ENCODE data around the gene BTBD10.

BTBD10 gene

DNA sequence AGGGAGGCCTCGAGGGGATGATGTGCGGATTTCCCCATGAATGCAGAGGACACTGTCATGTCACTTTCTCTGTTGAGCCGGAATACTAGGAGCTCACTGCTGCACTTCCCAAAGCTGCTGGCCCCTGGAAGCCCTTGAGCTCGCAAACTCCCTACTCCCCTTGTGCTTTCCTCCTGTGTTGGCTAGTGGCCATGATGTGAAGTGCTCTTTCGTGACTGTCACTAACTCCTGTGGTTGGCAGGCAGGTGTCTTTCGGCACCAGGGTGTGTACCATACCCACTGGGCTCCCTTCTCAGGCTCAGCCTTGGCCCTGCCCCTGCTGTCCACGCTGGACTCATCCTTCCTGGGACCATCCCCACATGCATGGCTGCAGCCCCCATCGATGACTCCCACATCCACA, 86.2 kb downstream of the BTBD10 start:
- in situ Hi-C loops (cut with MboI; ENCODE audit: low sequenced_read_pairs), result no loop called here

DNA sequence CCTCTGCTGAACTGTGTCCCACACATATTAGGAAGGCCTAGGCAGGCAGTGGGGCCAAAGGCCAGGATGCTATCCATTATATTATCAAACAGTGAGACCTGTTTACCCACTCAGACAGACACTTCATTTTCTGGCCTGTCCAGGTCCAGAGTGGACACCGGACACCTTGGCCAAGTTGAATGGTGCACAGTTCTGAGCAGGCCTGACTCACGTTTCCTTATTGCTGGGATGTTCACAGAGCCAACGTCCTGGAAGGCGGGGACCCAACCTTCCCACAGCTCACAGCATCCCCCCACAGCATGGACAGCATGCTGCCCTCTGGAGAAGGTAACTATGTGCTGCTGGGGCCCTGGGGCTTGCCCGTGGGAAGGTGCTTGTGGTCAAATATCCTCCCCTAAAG, 86.6 kb downstream of the BTBD10 start:
- in situ Hi-C loops (cut with MboI; ENCODE audit: low sequenced_read_pairs), result no loop called here

DNA sequence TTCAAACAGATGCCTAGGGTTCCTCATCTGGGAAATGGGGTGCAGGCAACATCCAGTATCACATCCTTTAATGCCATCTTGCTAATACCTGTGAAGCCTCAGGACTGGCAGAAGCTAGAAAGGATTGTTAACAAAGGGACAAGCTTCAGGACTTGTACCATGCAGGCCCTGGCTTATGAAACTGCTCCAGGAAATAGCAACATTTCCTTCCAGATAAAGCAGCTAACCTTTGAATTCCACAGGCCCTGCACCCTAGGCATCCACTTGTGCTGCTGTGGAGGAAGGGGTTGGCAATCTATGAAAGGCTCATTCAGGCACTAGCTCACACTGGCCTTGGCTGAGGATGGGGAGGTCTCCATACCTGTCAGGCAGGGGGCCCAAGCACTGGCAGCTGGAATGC, 87.2 kb downstream of the BTBD10 start:
- in situ Hi-C loops (cut with MboI; ENCODE audit: low sequenced_read_pairs), result no loop called here

DNA sequence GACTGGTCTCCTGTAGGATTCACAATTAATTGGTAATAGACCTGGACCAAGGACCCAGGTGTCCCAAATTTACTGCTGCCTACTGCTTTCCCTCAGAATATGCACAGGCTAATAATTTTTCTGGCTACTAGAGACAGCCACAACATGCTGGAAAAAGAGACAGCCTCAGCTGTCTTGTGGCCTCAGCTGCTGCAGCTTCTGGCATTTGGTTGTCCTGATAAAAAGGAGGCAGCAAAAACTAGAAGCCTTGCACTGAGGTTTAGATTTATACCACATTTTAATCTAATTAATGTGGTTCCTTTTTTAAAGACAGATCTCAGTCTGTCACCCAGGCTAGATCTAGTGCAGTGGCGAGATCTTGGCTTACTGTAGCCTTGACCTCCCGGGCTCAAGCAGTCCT, 89.8 kb downstream of the BTBD10 start:
- in situ Hi-C loops (cut with MboI; ENCODE audit: low sequenced_read_pairs), result no loop called here

DNA sequence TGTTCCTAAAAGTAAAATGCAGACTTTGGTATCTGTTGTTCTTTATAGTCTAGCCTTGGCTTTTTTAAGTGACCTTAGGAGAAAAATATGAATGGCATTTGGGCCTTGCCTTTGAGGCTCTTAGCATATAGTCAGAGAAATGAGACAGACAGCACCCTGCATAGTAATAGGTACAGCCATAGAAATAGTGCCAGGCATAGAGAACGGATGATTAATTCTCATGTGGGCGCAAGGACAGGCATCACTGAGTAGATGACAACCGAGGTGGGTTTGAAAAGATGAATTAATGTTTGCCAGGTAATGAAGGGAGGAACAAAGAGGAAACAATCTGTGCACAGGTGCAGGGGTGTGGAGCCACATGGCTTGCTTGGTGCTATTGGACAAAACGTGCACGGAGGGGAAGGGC, 95.0 kb downstream of the BTBD10 start:
- in situ Hi-C loops (cut with MboI; ENCODE audit: low sequenced_read_pairs), result no loop called here

DNA sequence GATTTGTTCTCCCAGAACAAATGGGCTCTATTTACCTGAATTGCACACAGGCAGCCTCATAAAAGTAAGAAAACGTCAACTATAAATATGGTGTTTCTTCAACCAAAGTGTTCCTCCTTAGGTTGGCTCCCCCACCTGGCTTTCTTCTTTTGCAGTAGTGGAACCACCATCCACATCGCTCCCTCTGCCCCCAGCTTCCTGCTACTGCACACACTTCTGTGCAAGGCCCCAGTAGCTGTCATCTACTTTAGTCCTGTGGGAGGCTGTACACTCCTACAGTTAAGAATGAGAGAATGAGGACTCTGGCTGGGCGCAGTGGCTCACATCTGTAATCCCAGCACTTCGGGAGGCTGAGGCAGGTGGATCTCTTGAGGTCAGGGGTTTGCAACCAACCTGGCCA, 95.9 kb downstream of the BTBD10 start:
- in situ Hi-C loops (cut with MboI; ENCODE audit: low sequenced_read_pairs), result no loop called here

DNA sequence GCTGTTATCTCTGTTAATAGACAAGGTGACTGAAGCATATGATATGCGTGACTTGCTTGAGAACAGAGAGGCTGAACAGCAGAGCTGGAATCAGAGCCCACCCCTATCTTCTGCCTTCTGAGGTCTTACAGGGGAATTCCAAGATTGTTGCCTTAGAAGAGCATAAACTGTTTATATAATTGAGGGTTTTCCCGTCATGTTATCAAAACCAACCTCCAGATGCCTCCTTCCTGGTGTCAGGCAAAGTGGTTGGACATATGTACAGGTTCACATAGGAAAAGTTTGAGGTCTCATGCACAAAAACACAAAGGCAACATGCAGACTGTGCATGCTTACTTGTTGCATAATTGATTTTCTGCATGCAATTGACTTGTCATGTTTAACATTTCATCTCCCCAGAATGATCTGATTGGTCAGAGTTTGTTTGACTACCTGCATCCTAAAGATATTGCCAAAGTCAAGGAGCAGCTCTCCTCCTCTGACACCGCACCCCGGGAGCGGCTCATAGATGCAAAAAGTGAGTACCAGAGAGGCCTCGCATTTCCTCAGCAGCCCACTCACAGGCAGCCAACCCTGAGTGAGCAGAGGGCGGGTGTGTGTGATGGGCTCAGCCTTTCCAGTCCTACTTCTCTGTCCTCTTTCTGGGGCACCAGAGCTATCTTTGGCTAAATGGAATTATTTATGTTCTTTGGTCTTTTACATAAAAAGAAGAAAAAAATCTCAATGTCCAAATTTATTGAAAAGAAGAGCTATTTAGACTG, 96.6 kb downstream of the BTBD10 start:
- in situ Hi-C loops (cut with MboI; ENCODE audit: low sequenced_read_pairs), result no loop called here

DNA sequence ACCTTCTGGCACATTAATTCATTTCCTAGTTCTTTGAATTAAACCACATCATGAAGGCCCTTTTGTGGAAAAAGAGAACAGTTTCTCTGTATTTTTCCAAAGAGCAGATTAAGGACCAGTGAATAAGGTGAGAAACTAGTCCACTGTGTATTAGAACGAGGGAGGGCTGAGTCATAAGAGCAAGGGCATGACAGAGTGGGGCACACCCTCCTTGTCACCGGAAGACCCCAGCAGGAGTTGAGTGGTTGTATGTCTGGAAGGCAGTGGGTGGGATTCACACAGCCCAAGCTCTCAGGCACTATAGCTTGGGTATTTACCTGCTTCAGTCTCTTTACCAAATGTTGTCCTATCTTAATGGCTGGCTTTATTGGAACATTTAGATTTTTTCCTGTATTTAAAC, 98.6 kb downstream of the BTBD10 start:
- in situ Hi-C loops (cut with MboI; ENCODE audit: low sequenced_read_pairs), result no loop called here

DNA sequence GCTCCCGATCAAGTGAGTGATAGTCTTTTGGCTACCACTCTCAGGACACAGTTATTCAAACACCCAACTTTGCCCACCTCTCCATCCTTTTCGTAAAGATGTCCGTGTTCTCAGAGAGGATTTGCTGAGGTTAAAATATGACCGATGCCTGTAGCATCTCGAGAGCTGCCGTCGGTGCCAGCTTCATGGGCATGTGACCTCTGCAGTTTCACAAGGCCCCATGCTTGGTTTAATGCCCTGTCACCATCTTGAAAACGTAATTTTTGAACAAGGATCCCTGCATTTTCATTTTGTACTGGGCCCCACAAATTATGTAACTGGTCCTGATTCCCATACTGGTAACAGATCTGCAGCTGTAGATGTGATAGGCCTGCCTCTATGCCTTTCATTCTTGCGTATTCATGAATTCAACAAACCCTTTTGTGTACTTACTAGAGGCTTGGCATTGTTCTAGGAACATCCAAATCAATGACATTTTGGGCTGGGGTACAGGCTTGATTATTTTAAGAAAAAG, 100.4 kb downstream of the BTBD10 start:
- in situ Hi-C loops (cut with MboI; ENCODE audit: low sequenced_read_pairs), result no loop called here

DNA sequence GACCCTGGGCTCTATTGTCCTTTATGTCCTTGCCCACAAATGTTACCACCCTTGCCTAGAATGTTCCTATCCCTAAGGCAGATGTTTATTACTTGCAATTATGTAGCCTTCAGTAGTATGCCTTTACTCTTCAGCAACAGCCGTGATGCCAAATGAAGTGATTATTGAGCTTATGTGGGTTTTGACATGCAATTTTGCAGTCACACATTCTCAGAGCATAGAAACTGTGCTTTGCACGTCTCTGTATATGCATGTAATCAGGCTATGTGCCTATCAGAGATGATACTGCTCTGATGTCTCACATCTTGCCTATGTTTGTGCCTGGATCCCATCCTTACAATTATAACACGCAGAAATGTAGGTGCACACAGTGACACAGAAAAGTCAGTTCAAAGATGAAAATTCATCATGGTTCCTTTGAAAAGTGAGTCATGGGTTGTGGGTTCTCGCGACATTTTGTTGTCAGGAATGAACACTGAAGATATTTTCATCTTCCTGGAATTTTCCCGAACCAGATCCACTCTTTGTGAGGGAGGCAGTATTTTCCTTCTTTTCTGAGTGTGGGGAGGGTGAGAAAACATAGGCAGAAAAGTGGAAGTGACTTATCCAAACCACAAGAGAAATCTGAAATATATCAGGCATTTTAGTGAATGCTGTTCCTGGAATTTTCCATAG, 104.3 kb downstream of the BTBD10 start:
- in situ Hi-C loops (cut with MboI; ENCODE audit: low sequenced_read_pairs), result no loop called here

DNA sequence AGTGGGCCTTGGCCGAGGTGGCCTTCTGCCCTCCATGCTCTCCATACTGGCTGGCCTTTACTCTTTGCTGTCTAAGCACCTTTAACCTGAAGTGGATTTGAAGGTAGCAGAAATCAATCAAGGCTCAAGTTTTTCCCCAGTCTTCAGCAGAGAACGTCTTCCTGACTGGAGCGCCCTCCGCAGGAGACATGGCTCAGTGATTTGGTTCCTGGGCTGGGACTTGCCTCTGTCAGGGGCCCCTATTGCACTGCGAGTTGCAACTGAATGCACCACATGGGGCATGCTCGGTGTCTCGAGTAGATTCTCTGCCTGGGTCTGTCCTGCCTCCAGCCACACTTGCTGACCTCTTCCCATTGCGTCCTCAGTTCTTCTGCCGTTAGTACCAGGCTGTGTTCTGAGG, 105.8 kb downstream of the BTBD10 start:
- in situ Hi-C loops (cut with MboI; ENCODE audit: low sequenced_read_pairs), result no loop called here

DNA sequence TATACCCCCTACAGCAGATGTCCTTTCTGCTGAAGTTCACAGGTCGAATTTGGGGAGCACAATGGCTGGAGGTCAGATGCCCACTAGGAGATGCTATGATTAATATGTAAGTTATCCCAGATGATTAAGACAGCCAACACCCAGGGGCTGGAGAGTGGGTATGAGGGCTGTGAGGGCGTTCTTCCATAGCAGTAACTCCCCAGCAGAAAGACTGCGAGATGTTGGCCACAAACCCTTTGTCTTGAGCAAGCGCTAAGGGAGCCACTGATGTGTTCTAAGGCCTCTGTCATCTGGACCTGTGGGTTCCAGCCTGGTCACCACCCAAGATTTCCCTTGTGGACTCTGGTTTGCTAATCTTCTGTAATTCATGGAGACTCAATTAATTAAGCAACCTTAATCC, 107.8 kb downstream of the BTBD10 start:
- in situ Hi-C loops (cut with MboI; ENCODE audit: low sequenced_read_pairs), result no loop called here

DNA sequence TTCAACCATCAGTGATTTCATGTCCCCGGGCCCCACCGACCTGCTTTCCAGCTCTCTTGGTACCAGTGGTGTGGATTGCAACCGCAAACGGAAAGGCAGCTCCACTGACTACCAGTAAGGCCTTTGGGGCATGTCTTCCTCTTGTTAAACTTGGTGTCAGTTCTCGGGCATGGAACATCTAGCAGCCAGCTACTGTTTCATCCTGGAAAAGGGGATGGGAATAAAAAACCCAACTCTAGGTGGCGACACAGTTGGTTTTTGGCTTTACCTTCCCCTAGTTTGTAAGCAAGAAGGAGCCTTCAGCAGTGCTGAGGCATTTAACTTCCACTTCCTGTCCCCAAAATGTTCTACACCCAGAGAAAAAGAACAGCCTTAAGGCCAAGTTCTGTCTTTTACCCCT, 108.7 kb downstream of the BTBD10 start:
- in situ Hi-C loops (cut with MboI; ENCODE audit: low sequenced_read_pairs), result no loop called here

DNA sequence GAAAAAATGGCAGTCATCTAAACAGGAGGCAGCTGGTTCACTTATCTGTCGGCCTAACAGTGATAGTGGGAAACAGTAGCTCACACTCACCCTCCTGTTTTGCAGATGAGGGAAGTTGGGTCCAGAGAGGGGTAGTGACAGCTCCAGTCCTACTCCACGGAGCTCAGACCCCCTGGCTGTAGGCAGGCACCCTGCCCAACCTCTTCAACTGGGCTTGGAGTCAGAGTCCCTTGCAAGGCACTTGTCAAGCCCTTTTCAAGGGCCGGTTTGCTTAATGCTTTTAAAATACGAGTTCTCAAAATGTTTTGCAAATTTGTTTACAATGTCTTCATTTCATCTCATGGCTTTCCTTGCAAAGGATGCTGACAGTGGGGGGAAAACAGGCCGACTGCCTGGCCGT, 110.3 kb downstream of the BTBD10 start:
- in situ Hi-C loops (cut with MboI; ENCODE audit: low sequenced_read_pairs), result no loop called here

DNA sequence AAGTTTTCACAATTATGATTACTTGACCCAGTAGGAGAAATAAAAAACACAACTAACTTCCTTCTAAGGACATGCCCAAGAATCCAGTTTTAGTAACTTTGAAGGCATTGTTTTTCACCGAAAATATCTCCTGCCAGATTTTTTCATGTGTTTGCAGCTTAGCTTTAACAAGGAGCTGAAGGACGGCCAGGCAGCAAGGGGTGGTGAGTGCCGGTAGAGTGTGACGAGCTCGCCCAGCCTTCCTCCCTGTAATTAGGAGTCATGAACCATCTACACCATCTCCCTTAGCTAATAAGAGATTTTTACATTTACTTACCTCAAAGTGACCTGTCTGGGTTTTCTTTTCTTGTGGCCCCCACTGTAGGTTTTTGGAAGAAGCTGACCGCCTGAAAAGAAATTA, 113.4 kb downstream of the BTBD10 start:
- in situ Hi-C loops (cut with MboI; ENCODE audit: low sequenced_read_pairs), result loop anchor here (25.0 kb wide), 1 partner anchor 112 kb away; no protein-coding TSS in a partner anchor

DNA sequence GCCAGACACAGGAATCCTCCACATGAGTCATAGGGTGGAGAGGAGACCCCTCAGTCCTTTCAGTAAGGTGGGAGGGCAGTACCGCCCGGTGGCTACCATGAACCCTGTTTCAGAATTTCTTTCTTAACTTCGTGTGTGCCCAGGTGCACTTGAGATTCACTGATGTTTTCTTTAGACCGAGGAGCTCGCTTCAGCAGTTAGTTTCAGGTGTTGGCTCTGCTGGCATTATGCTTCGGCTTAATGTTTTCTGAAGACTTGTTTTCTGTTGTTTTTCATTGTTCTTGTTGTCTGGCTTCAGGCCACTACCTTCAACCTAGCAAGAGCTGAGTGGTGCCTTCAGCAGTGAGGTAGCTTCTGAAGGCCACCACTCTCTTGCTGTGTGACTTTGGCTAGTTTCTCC, 114.0 kb downstream of the BTBD10 start:
- in situ Hi-C loops (cut with MboI; ENCODE audit: low sequenced_read_pairs), result loop anchor here (25.0 kb wide), 1 partner anchor 112 kb away; no protein-coding TSS in a partner anchor

DNA sequence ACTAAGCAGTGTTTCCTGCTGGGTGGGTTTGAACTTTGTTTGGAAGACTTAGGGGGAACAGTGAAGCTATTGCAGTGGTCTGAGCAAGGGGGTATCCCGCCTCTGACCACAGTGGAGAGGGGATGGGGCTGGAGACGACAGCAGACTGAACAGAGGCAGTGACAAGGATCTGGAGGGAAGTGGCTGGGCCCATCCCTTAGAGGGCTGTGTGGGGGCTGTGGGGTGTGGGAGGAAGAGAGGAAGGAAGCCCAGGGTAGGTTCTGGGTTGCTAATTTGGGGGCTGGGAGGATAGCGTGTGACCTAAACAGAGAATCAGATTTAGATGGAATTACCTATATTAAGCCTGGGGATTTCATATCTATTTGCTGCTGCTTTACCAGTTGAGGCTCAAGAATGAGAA, 114.7 kb downstream of the BTBD10 start:
- in situ Hi-C loops (cut with MboI; ENCODE audit: low sequenced_read_pairs), result loop anchor here (25.0 kb wide), 1 partner anchor 111 kb away; no protein-coding TSS in a partner anchor

DNA sequence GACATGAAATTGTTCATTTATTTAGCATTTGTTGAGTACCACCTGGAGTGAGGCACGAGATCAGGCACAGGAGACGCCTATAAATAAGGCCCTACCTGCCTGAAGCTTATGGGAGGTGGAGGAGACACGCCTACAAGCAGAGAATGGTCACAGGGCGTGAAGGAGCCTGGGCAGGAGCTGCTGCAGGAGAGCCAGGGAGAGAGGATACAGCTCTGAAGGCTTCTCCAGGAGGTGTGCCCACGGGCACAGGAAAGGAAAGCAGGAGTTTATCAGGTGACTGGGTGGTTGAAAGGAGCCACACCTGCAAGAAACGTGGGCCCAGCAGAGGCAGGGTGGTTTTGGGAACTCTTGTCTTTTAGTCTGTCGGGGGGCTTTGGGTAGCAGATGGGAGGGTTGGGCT, 115.1 kb downstream of the BTBD10 start:
- in situ Hi-C loops (cut with MboI; ENCODE audit: low sequenced_read_pairs), result loop anchor here (25.0 kb wide), 1 partner anchor 111 kb away; no protein-coding TSS in a partner anchor

DNA sequence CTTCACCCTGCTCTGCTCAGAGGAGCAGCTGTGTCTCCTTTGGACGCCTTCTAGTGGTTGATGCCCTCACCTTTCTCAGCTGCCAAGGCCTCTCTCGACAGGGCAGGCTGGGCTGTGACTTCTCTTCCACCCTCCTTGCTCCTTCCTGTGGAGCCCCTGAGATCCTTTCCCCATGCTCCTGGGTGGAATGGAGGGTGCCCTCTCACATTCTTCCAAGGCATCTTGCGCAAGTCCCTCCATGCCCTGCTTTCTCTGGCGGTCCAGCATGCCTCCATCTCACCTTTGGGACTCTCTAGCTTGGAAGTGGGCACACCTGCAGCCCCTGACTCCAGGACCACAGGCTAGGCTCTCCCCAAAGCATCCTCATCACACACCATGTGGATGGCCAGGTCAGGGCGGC, 116.6 kb downstream of the BTBD10 start:
- in situ Hi-C loops (cut with MboI; ENCODE audit: low sequenced_read_pairs), result loop anchor here (25.0 kb wide), 1 partner anchor 109 kb away; no protein-coding TSS in a partner anchor

DNA sequence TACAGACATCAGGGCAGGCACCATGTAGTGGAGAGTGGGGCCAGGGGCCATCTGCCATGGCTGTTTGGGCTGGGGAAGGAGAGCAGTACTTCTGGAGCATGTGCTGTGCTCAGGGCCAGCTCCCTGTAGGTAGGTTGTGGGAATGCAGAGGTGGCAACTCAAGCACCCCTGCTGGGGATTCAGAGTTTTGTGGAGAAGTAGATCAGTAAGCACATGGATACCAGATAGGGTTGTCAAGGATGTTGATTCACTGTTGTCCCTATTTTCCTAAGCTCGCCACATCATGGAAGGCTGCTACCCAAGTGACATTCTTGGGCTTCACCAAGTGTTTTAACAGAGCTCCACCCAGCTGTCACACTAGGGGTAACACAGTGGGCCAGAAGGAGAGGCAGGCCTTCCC, 118.2 kb downstream of the BTBD10 start:
- in situ Hi-C loops (cut with MboI; ENCODE audit: low sequenced_read_pairs), result loop anchor here (25.0 kb wide), 1 partner anchor 108 kb away; no protein-coding TSS in a partner anchor

DNA sequence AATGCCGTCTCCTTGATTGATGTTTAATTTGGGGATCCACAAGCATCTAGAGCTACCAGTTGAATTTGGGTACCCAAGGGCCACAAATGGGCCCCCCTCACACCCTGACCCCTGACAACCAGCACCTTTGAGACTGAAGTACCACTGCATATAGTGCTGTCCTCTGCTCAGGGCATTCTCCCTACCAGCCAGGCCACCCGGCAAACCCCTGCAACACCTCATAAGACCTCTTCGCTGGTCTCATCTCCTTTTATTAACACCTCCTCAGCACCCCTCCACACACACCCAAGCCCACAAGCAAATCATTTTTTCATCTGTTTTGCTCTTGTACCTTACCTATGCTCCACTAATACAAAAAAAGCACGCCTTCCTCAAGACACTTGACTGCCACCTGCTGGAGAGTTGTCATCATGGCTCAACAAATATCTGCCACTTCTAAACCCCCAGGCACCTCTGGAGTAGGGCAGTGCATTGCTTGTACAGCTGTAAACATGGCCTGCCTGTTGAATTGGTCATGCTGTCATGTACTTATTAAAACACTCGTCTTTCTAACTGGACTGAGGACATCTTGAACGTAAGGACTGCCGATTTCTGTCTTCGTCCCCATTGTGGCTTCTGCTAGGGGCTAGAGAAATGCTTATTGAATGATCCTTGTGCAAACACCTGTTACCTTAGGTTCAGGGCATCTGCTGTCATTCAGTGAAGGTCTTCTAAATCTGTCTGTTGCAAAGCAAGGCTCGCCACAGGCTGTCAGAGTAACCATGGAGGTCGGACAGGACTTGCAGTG, 118.9 kb downstream of the BTBD10 start:
- in situ Hi-C loops (cut with MboI; ENCODE audit: low sequenced_read_pairs), result loop anchor here (25.0 kb wide), 1 partner anchor 107 kb away; no protein-coding TSS in a partner anchor

All from hTERT RPE-1 (cell line).